Spleen (tissue), 7 donors: ENCODE results near the gene HSF2.

Source experiments
- POLR2A ChIP-seq, 3 donors: fragments of 450-650 bp; IDR thresholded peaks; one replicate each; pipeline ENCODE4 v1.5.1; 2017; ENCODE audit warnings: antibody characterized with exemption in 3 of 3, mild to moderate bottlenecking in 1 of 3
- POLR2AphosphoS5 ChIP-seq, 3 donors: sonication (generic); formaldehyde crosslinking; IDR thresholded peaks; one replicate each; pipeline ENCODE4 v1.5.1; 2017; ENCODE audit warnings: antibody characterized with exemption in 3 of 3
- TF ChIP-seq, protein P1 (sequence below), 11 experiments: fragments of 200-600 bp in 7 of 11; fragments of 450-650 bp in 4 of 11; sonication (generic) in 4 of 11; IDR thresholded peaks in 8 of 11; conservative IDR thresholded peaks in 3 of 11; 1 replicate in 7 of 11; 2 replicates in 4 of 11; pipeline versions ENCODE4 v1.4.0 to v1.8.0; 2016 to 2021; ENCODE audit warnings: antibody characterized with exemption in 11 of 11, inconsistent platforms in 4 of 11, mild to moderate bottlenecking in 1 of 11
- donor health status: DM: no; HTN: no; CAD: no; lungs with moderate emphysema.
- donor health status: DM: no; HTN: no; CAD: no.
- donor health status: DM: no; HTN: no; CAD: no.

DNA sequence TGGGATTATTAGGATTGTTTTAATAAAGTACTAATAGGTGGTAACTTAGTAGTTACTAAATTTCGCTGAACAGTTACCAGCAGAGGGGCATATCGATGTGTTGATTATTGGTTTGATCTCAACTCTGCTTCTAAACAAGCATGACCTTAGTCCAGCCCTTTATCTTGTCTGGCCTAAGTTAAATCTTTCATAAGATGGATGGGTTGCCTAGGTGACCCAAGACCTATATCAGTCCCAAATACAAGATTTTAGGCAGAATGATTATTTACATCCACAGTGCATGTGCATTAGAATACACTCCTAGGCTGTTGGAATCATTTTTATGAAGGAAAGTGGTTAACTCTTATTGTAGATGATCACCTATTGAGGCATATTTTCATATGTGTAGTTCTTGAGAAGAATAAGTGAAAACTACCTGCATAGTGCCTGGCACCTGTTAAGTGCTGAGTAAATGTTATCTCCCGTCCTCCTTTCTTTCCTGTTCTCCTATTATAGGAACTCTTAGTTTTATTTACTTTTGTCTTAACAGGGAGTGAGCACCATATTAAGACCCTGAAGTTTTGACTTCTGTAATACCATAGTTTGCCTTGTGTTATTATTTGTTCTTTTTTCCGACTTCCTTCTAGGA lies 1.1 kb downstream of the HSF2 start:
- TF ChIP-seq, protein P1, sequence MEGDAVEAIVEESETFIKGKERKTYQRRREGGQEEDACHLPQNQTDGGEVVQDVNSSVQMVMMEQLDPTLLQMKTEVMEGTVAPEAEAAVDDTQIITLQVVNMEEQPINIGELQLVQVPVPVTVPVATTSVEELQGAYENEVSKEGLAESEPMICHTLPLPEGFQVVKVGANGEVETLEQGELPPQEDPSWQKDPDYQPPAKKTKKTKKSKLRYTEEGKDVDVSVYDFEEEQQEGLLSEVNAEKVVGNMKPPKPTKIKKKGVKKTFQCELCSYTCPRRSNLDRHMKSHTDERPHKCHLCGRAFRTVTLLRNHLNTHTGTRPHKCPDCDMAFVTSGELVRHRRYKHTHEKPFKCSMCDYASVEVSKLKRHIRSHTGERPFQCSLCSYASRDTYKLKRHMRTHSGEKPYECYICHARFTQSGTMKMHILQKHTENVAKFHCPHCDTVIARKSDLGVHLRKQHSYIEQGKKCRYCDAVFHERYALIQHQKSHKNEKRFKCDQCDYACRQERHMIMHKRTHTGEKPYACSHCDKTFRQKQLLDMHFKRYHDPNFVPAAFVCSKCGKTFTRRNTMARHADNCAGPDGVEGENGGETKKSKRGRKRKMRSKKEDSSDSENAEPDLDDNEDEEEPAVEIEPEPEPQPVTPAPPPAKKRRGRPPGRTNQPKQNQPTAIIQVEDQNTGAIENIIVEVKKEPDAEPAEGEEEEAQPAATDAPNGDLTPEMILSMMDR (IDR thresholded peaks at IDR 0.05 in 8 of 11, conservative IDR thresholded peaks at IDR 0.05 in 3 of 11), result no peak
- no peak for TF ChIP-seq POLR2AphosphoS5 (IDR thresholded peaks at IDR 0.05)
- TF ChIP-seq POLR2A (IDR thresholded peaks at IDR 0.05), result no peak
